Uterus (tissue), 2 donors: ENCODE data around the gene PGR.

ENCODE experiments used
- CTCF ChIP-seq, 4 experiments: fragments of 200-600 bp in 2 of 4; fragments of 450-650 bp in 2 of 4; sonication (generic) in 2 of 4; IDR thresholded peaks; one replicate each; pipeline ENCODE4 v1.5.1; 2016 to 2019; ENCODE audit warnings: antibody characterized with exemption in 4 of 4, mild to moderate bottlenecking in 2 of 4, moderate library complexity in 1 of 4
- POLR2A ChIP-seq, 2 donors: fragments of 450-650 bp; IDR thresholded peaks; one replicate each; pipeline ENCODE4 v1.6.1; 2016; ENCODE audit warnings: antibody characterized with exemption in 2 of 2, mild to moderate bottlenecking in 1 of 2, moderate library complexity in 1 of 2

- TF ChIP-seq POLR2A (IDR thresholded peaks at IDR 0.05) (no peak), CTCF (IDR thresholded peaks at IDR 0.05) (no peak)
Measured at GRCh38 chr11:101133190-101133589, 3.6 kb upstream of the PGR start.
